IMR-90 (cell line): ENCODE results near the gene MOB3B. TPM values are rescaled to one million over a fixed set of nuclear protein-coding genes. Genes with fewer than 3 reads are reported as not detected.

ENCODE experiments used
- ATAC-seq: fragments of 200-7000 bp; cut with Tn5 transposase; 2 replicates; pipeline ENCODE4 v1.9.1; 2020; ENCODE audit warnings: low read depth, mild to moderate bottlenecking, moderate library complexity
- BruUV-seq: library from RNA; stranded (reverse); fragments of 400-500 nt; replicated peaks from 2 replicates; lab custom pipeline; 2021; lab: Mats Ljungman, UMichigan
- CTCF ChIA-PET: fragments of 300-600 bp; formaldehyde crosslinking; extraction: SDS; loops from one replicate; lab custom pipeline; 2021; ENCODE audit warnings: antibody characterized with exemption; lab: Yijun Ruan, JAX
- POLR2A ChIA-PET: fragments of 300-600 bp; sonication (Branson Sonifier 250); formaldehyde crosslinking; loops from one replicate; lab custom pipeline; 2022; ENCODE audit warnings: antibody characterized with exemption; ENCODE audit not compliant: unreplicated experiment; lab: Charles Lee
- DNase-seq: peaks from one replicate; pipeline ENCODE4 v3.0.0; 2013
- H2AFZ ChIP-seq: replicated peaks from 2 replicates; pipeline ENCODE3; 2013; ENCODE audit warnings: low read length, mild to moderate bottlenecking; ENCODE audit not compliant: poor library complexity
- H2AK5ac ChIP-seq: 2 replicates; pipeline ENCODE4 v1.6.1; 2013; ENCODE audit warnings: low read depth, low read length, inconsistent platforms
- H2AK9ac ChIP-seq: replicated peaks from 2 replicates; pipeline ENCODE3; 2013; ENCODE audit warnings: mild to moderate bottlenecking, low read depth, low read length, moderate library complexity; ENCODE audit not compliant: poor library complexity
- H2BK120ac ChIP-seq: 2 replicates; pipeline ENCODE4 v1.6.1; 2013; ENCODE audit warnings: low read depth, low read length, inconsistent platforms
- H2BK15ac ChIP-seq: 3 replicates; pipeline ENCODE4 v1.6.1; 2013; ENCODE audit warnings: low read depth, low read length, inconsistent platforms
- H2BK20ac ChIP-seq: 2 replicates; pipeline ENCODE4 v1.6.1; 2013; ENCODE audit warnings: low read depth, mild to moderate bottlenecking, inconsistent platforms, low read length, moderate library complexity
- H2BK5ac ChIP-seq: 2 replicates; pipeline ENCODE4 v1.6.1; 2013; ENCODE audit warnings: mild to moderate bottlenecking, low read depth, low read length, inconsistent platforms; ENCODE audit not compliant: poor library complexity, severe bottlenecking
- H3K14ac ChIP-seq: replicated peaks from 2 replicates; pipeline ENCODE4 v1.6.1; 2013; ENCODE audit warnings: low read depth, low read length, inconsistent platforms
- H3K18ac ChIP-seq: 2 replicates; pipeline ENCODE4 v1.6.1; 2013; ENCODE audit warnings: low read depth, low read length, control low read depth
- H3K23ac ChIP-seq: 2 replicates; pipeline ENCODE4 v1.6.1; 2013; ENCODE audit warnings: low read depth, low read length, inconsistent platforms
- H3K27ac ChIP-seq: 2 replicates; pipeline ENCODE4 v1.5.1; 2013; ENCODE audit warnings: mild to moderate bottlenecking, control low read depth, low read length; ENCODE audit not compliant: insufficient read depth
- H3K27me3 ChIP-seq: 2 replicates; pipeline ENCODE4 v1.6.1; 2013; ENCODE audit warnings: low read length; ENCODE audit not compliant: control insufficient read depth, insufficient read depth
- H3K36me3 ChIP-seq: 2 replicates; pipeline ENCODE4 v1.6.1; 2013; ENCODE audit warnings: low read length, mixed read lengths; ENCODE audit not compliant: control insufficient read depth, insufficient read depth
- H3K4ac ChIP-seq: 2 replicates; pipeline ENCODE4 v1.6.1; 2013; ENCODE audit warnings: low read depth, low read length, inconsistent platforms
- H3K4me1 ChIP-seq: 2 replicates; pipeline ENCODE4 v1.6.1; 2013; ENCODE audit warnings: low read length, mixed read lengths; ENCODE audit not compliant: control insufficient read depth, insufficient read depth
- H3K4me2 ChIP-seq: 2 replicates; pipeline ENCODE4 v1.6.1; 2013; ENCODE audit warnings: low read depth, mild to moderate bottlenecking, control low read depth, low read length, moderate library complexity
- H3K4me3 ChIP-seq: 2 replicates; pipeline ENCODE4 v1.5.1; 2013; ENCODE audit warnings: low read depth, mild to moderate bottlenecking, control low read depth, low read length, moderate library complexity; ENCODE audit not compliant: insufficient read depth
- H3K56ac ChIP-seq: 2 replicates; pipeline ENCODE4 v1.6.1; 2013; ENCODE audit warnings: low read length, inconsistent platforms; ENCODE audit not compliant: insufficient read depth; ENCODE audit errors: extremely low read depth
- H3K79me1 ChIP-seq, 2 experiments: 2 replicates each; pipeline ENCODE4 v1.6.1; 2013; ENCODE audit warnings: low read length in 2 of 2, inconsistent platforms in 1 of 2, low read depth in 1 of 2
- H3K9ac ChIP-seq: 2 replicates; pipeline ENCODE4 v1.6.1; 2013; ENCODE audit warnings: low read depth, low read length, control low read depth
- H3K9me1 ChIP-seq: 2 replicates; pipeline ENCODE4 v1.6.1; 2013; ENCODE audit warnings: low read length, inconsistent platforms; ENCODE audit not compliant: insufficient read depth
- H3K9me3 ChIP-seq: 2 replicates; pipeline ENCODE4 v1.6.1; 2013; ENCODE audit warnings: low read length; ENCODE audit not compliant: control insufficient read depth, insufficient read depth
- H4K20me1 ChIP-seq: 2 replicates; pipeline ENCODE4 v1.6.1; 2013; ENCODE audit warnings: low read length, inconsistent platforms; ENCODE audit not compliant: insufficient read depth
- H4K5ac ChIP-seq: 2 replicates; pipeline ENCODE4 v1.6.1; 2013; ENCODE audit warnings: mild to moderate bottlenecking, low read depth, low read length, control low read depth
- H4K8ac ChIP-seq, 2 experiments: 2 replicates each; pipeline ENCODE4 v1.6.1; 2013; ENCODE audit warnings: low read depth in 2 of 2, low read length in 2 of 2, control low read depth in 1 of 2, inconsistent platforms in 1 of 2
- H4K91ac ChIP-seq: 2 replicates; pipeline ENCODE4 v1.6.1; 2013; ENCODE audit warnings: low read depth, low read length, inconsistent platforms; ENCODE audit not compliant: insufficient read depth
- BHLHE40 ChIP-seq: fragments of 150-350 bp; IDR thresholded peaks from 2 replicates; pipeline ENCODE4 v1.6.1; 2016; ENCODE audit warnings: mild to moderate bottlenecking, low read depth, low read length
- CTCF ChIP-seq: conservative IDR thresholded peaks from 2 replicates; pipeline ENCODE4 v1.5.1; 2012; ENCODE audit warnings: mild to moderate bottlenecking, low read depth, low read length, improper control_type of control experiment
- ELK1 ChIP-seq: fragments of 150-350 bp; IDR thresholded peaks from 2 replicates; pipeline ENCODE4 v1.6.1; 2016; ENCODE audit warnings: low read depth, mild to moderate bottlenecking, low read length, moderate library complexity, borderline replicate concordance
- WGBS, 2 experiments: methylation state at CpG; one replicate each; pipeline versions ENCODE4 v1.1.5 to v1.1.7; 2013; ENCODE audit warnings: missing lambda C conversion rate in 2 of 2; ENCODE audit not compliant: insufficient read length in 1 of 2; ENCODE audit errors: extremely low coverage in 2 of 2; 5-methylcytosine and 5-hydroxymethylcytosine counted together
- dilution Hi-C: fragments of 300-500 bp; cut with HindIII; formaldehyde crosslinking; loops from one replicate; pipeline ENCODE4 v1.14.3; 2018; ENCODE audit warnings: low sequenced_read_pairs; ENCODE audit not compliant: unreplicated experiment
- in situ Hi-C: fragments of 300-500 bp; cut with MboI; formaldehyde crosslinking; loops from 3 replicates; pipeline ENCODE4 v1.14.3; 2019; ENCODE audit warnings: low sequenced_read_pairs, inconsistent platforms, mixed read lengths
- intact Hi-C: fragments of 100-400 bp; cut with micrococcal nuclease; formaldehyde crosslinking; loops from 2 replicates; pipeline ENCODE4 v1.10.0; 2022
- polyA plus RNA-seq, 3 experiments: library from polyadenylated mRNA; depleted of rRNA; stranded (reverse); fragments of >200 nt; gene quantifications; 2 replicates each; pipeline ENCODE4 v1.2.3, GENCODE V29; 2012; ENCODE audit warnings: low replicate concordance in 1 of 3
- total RNA-seq: library from RNA; depleted of rRNA; stranded (reverse); fragments of >200 nt; gene quantifications from 2 replicates; pipeline ENCODE4 v1.2.3, GENCODE V29; 2012

Gene MOB3B
- total and polyA plus RNA-seq, 2 of the 4 experiments (the other 2 are of a cell fraction): under 0.01 to 0.02 TPM

GRCh38 chr9:27373851-27374250 is 155.8 kb downstream of the MOB3B start:
- no peak overlapping the region for H2BK5ac ChIP-seq
- TF ChIP-seq CTCF: no peak
- no peak for TF ChIP-seq ELK1
- no peak for TF ChIP-seq BHLHE40
- no peak overlapping the region for H3K23ac ChIP-seq
- no peak overlapping the region for H3K27ac ChIP-seq
- no peak overlapping the region for H2AK5ac ChIP-seq
- CTCF ChIA-PET: no interaction called here
- ATAC-seq (no peak), DNase-seq (no peak)
- H4K5ac ChIP-seq: no peak overlapping the region
- H2AK9ac ChIP-seq: no peak overlapping the region
- no peak overlapping the region for H3K14ac ChIP-seq
- no peaks in the 10 kb centered on the region for H3K4me1 ChIP-seq
- H4K91ac ChIP-seq: no peak overlapping the region
- intact Hi-C loops (no loop called here), in situ Hi-C loops (no loop called here), dilution Hi-C loops (no loop called here)
- no peaks in the 10 kb centered on the region for H4K20me1 ChIP-seq
- H3K36me3 ChIP-seq: no peaks in the 10 kb centered on the region
- no peak overlapping the region for H3K18ac ChIP-seq
- H3K4me3 ChIP-seq: no peak overlapping the region
- no peak overlapping the region for H2BK20ac ChIP-seq
- H3K79me1 ChIP-seq: no peaks in the 10 kb centered on the region
- no CpG with 5 or more reads among the region's 4 CpGs for WGBS, 2 experiments
- POLR2A ChIA-PET: no interaction called here
- no peak overlapping the region for H3K4ac ChIP-seq
- no peak overlapping the region for H2BK15ac ChIP-seq
- H3K9me3 ChIP-seq: no peaks in the 10 kb centered on the region
- H3K56ac ChIP-seq: no peak overlapping the region
- H3K4me2 ChIP-seq: no peak overlapping the region
- H2AFZ ChIP-seq: no peak overlapping the region
- no peak overlapping the region for H4K8ac ChIP-seq
- H3K9me1 ChIP-seq: no peaks in the 10 kb centered on the region
- no peak overlapping the region for H2BK120ac ChIP-seq
- H3K9ac ChIP-seq: no peak overlapping the region
- BruUV-seq: no TSS peak
- no peaks in the 10 kb centered on the region for H3K27me3 ChIP-seq
